VCaP (cell line): ENCODE measurements around the gene KCNIP3.

Experiments
- H3K27ac ChIP-seq: fragments of 450-650 bp; 2 replicates; pipeline ENCODE4 v1.5.1; 2017
- CTCF ChIP-seq: fragments of 450-650 bp; conservative IDR thresholded peaks from 2 replicates; pipeline ENCODE4 v1.5.1; 2017; ENCODE audit warnings: mild to moderate bottlenecking, moderate library complexity

KCNIP3 gene

GRCh38 chr2:95311815-95312542 is 14.8 kb downstream of the KCNIP3 start:
- H3K27ac ChIP-seq: no peak overlapping the region
- no peak for TF ChIP-seq CTCF

DNA sequence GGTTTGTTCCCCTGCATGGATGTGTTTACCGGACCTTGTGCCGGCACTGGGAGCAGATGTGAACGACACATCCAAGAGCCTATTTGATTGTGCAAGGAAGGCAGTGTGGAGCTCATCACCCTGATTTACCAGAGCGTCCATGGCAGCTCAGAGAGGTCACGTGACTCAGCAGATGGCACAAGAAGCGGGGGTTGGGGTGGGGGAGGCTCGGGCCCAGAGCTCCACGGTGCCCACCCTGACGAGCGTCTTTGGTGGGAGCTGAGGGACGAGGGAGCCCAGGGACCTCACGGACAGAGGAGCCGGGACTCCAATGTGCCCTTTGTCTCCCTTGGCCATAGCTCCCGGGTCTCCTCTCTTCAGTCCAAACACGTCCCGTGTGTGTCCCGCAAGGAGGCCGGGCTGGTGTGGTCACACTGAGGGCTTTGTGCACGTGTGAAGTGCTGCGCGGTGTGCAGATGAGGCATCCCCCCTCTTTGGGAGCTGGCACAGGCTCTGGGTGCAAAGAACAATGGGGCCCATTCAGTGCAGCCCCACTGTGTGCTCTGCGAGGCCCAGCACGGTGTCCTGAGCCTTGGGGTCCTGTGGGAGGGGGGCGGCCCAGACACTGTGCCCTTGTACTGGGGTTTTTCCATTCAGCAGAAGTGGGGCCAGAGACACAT is 15.5 kb downstream of the KCNIP3 start:
- no peak for TF ChIP-seq CTCF
- H3K27ac ChIP-seq: no peak overlapping the region

DNA sequence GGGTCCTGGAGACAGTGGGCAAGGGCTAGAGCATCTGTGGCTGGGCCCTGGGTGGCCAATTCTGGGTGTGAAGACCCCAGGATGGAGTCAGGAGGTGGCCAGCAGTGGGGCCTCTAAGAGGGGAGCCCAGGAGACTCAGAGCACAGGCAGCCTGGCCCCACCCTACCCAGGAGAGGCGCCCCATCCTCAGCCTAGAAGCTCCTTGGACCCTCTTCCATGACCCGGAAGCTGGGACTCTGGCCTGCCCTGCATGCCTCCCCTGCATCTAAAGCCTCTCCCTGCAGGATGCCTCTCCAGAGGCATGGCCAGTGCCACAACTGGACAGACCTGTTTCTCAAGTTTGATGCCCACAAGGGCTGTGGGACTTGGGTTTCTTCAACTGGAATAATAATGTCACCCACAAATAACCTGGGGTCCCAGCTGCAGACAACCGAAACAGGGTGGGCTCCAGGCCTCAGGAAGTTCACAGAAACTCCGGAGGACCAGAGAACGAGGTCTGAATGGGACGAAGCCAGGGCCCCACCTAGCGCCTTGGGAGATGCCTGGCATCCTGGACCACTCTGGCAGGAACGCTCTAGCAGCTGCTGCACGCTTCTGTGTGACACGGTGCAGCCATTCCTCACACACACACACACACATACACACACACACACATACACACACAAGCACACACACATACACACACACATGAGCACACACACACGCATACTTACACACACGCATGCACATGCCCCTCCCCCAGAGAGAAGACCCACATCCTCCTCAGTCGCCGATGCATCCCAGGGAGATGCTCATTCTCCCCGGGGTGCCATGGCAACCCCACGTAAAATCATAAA is 16.4 kb downstream of the KCNIP3 start:
- no peak overlapping the region for H3K27ac ChIP-seq
- no peak for TF ChIP-seq CTCF

- no peak for TF ChIP-seq CTCF
- no peak overlapping the region for H3K27ac ChIP-seq
Measured at GRCh38 chr2:95314598-95314963, 17.4 kb downstream of the KCNIP3 start.

DNA sequence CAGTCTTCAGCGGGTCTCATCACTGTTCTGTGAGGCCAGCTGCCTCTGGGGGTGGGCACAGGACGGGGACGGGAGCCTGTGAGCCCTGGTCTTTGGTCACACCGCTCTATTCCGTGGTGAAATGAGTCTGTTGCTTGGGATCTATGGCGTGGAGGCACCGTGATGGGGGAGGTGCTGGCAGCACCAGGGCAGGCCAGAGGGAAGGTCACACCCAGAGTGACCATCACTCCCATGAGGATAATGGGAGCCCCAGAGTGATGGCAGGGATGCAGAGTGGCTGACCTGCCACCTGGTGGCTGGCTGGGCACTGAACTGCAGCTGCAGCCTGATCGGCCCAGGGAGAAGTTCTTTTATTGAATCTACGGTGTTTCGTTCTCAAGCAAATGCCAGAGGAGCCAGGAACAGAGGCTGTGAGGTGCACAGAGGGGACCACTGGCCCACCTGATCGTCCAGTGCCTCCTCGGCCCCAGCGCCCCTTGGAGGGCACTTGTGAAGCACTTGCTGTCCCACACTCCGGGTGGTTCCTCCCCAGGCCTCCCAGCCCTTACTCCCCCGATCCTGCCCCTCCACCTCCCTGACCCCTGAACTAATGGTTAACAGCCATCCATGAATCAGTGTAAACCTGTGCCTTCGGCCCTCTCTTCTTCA is 17.9 kb downstream of the KCNIP3 start:
- no peak overlapping the region for H3K27ac ChIP-seq
- peak; percentile 92 for TF ChIP-seq CTCF

DNA sequence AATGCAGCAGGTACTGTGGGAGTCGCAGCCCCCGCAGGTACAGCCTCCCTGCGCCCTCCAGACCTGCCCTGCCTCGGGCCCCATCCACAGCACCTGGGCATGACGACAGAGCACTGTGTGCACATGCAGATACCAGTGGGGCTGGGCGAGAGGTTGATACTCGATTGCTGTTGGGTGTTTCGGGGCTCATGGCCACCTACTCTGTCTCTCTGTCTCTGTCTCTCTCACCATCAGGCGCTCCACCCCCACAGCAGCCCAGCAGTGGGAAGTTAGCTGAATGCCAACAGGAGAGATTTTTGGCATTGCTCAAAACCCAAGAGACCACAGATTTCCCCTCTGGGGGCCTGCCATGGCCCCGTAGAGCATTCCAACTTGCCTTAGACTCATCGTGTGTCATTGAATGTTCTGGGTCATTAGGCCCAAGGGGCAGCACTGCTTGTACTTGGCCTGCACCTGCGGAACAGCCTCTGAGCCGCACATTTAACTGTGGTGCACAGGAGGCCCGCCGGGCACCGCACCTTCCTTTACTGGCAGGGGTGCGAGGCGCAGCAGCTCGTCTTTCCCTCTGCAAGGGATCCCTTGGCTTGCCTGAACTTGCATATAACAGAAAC is 18.8 kb downstream of the KCNIP3 start:
- no peak overlapping the region for H3K27ac ChIP-seq
- TF ChIP-seq CTCF: no peak
